ENCODE measurements around the gene PGBD5. TPM values are rescaled to one million over a fixed set of nuclear protein-coding genes. Genes with fewer than 3 reads are reported as not detected.

PGBD5 gene
- total RNA-seq, 1 experiment from 2014 or later = 1.3 TPM

DNA sequence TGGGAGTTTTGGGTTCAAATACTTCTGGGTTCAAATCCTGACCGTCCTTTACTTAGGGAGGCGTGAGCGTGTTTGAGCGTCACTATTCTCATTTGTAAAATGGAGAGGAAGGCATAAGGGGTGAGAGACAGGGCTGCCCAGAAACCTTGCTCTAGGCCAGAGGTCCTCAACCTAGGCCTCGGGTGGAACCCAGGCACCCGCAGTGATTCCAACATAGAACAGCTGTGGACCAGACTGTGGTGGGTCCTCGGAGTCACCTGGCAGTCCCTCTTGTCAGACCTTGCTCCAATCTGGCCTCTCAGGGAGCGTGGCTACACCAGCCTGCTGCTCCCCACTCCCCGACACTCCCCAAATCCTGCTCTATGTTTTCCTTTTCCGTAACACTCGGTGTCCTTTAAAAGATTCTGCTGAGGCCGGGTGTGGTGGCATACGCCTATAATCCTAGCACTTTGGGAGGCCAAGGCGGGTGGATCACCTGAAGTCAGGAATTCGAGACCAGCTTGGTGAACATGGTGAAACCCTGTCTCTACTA lies 116.4 kb downstream of the PGBD5 start:
- Histone ChIP-seq H3K9me3 (replicated peaks) (no peaks in the 10 kb centered on the region), H3K4me3 (no peak overlapping the region)

DNA sequence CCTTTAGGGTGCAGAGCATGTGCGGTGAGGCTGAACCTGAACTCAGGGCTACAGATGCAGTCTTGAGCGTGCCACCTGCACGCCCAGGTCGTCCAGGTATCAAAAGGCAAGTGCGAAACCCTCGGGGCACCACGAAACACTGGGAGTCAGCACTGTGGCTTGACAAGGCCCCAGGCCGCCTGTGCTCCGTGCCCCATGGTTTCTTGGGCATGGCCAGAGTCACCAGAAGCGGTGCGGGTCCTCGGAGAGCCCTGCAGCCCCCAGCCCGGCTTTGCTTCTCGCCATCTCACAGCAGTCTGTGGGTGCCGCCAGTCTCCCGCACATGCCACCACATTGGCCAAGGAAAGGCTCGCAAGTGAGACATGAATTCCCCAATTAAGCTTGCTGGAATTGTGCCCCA lies 117.3 kb downstream of the PGBD5 start:
- no peak overlapping the region for H3K27ac ChIP-seq
- H3K9me3 ChIP-seq (replicated peaks) = no peaks in the 10 kb centered on the region
- no peak for DNase-seq (ENCODE audit: low read depth in 1 of 2, low spot score in 2 of 2)
- no peaks in the 10 kb centered on the region for H3K27me3 ChIP-seq (replicated peaks)
- no peaks in the 10 kb centered on the region for H3K36me3 ChIP-seq
- H3K4me3 ChIP-seq = no peak overlapping the region
- peaks cover 6% of the 10 kb centered on the region for H3K4me1 ChIP-seq (replicated peaks)

More for the DNA sequence above, 116.4 kb downstream of the PGBD5 start:
- Histone ChIP-seq H3K27me3 (replicated peaks) (no peaks in the 10 kb centered on the region), H3K36me3 (no peaks in the 10 kb centered on the region), H3K27ac (no peak overlapping the region), H3K4me1 (replicated peaks) (peaks cover 10% of the 10 kb centered on the region)
- no peak for DNase-seq (ENCODE audit: low read depth in 1 of 2, low spot score in 2 of 2)

DNA sequence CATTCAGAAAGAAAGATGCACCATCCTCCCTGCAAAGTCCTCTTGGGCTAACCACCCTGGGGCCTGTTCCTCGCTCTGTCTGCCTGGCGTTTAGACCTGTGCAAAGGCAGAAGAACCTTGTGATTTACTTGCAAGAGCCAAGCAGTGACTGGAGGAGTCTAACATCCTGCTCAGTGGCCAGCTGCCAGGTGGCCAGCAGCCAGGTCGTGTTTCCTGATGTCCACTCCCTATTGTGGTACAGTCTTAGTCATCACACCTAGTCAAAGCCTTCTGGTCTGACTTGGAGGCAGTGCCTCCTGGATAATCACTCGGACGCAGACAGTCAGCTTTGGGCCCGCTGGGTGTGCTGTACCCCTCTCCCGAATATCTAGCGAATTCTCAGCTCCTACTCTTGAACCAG lies 118.1 kb downstream of the PGBD5 start:
- H3K27ac ChIP-seq = no peak overlapping the region
- H3K4me1 ChIP-seq (replicated peaks) = peaks cover 6% of the 10 kb centered on the region; the same call in 1 of the 2 replicates

GRCh38 chr1:230307213-230307612 lies 118.9 kb downstream of the PGBD5 start:
- Histone ChIP-seq H3K27me3 (replicated peaks) (0 out of 2 replicates have a peak, but pooled peaks cover 3% of the 10 kb centered on the region), H3K9me3 (replicated peaks) (no peaks in the 10 kb centered on the region), H3K4me1 (replicated peaks) (peaks cover 6% of the 10 kb centered on the region; the same call in 1 of the 2 replicates), H3K36me3 (no peaks in the 10 kb centered on the region), H3K27ac (no peak overlapping the region), H3K4me3 (no peak overlapping the region)
- no peak for DNase-seq (ENCODE audit: low read depth in 1 of 2, low spot score in 2 of 2)

More for the DNA sequence above, 118.1 kb downstream of the PGBD5 start:
- Histone ChIP-seq H3K27me3 (replicated peaks) (no peaks in the 10 kb centered on the region), H3K36me3 (no peaks in the 10 kb centered on the region), H3K4me3 (no peak overlapping the region), H3K9me3 (replicated peaks) (no peaks in the 10 kb centered on the region)
- peak in 1 of 2 experiments; percentile 59 for DNase-seq (ENCODE audit: low read depth in 1 of 2, low spot score in 2 of 2)

GRCh38 chr1:230306169-230306568 lies 120.0 kb downstream of the PGBD5 start:
- no peaks in the 10 kb centered on the region for H3K36me3 ChIP-seq
- H3K4me3 ChIP-seq = no peak overlapping the region
- H3K9me3 ChIP-seq (replicated peaks) = no peaks in the 10 kb centered on the region
- no peak for DNase-seq (ENCODE audit: low read depth in 1 of 2, low spot score in 2 of 2)
- H3K27me3 ChIP-seq (replicated peaks) = 0 out of 2 replicates have a peak, but pooled peaks cover 3% of the 10 kb centered on the region
- peaks cover 6% of the 10 kb centered on the region; the same call in 1 of the 2 replicates for H3K4me1 ChIP-seq (replicated peaks)
- H3K27ac ChIP-seq = no peak overlapping the region

DNA sequence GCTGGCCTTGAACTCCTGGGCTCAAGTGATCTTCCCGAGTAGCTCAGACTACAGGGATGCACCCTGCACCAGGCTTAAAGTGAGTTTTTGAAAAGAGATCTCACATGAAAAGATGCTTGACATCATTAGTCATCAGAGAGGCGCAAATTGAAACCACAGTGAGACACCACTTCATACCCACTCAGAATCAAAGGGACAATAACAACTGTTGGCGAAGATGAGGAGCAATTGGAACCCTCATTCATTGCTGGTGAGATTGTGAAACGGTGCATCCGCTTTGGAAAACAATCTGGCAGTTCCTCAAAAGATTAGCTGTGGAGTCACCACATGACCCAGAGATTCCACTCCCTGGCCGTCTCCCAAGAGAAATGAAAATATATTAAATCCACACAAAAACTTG lies 122.3 kb downstream of the PGBD5 start:
- Histone ChIP-seq H3K4me1 (replicated peaks) (peaks cover 6% of the 10 kb centered on the region; the same call in 1 of the 2 replicates), H3K4me3 (no peak overlapping the region), H3K9me3 (replicated peaks) (no peaks in the 10 kb centered on the region), H3K27me3 (replicated peaks) (0 out of 2 replicates have a peak, but pooled peaks cover 3% of the 10 kb centered on the region), H3K27ac (no peak overlapping the region), H3K36me3 (no peaks in the 10 kb centered on the region)
- no peak for DNase-seq (ENCODE audit: low read depth in 1 of 2, low spot score in 2 of 2)

GRCh38 chr1:230303069-230303468 lies 123.1 kb downstream of the PGBD5 start:
- no peak overlapping the region for H3K4me3 ChIP-seq
- no peaks in the 10 kb centered on the region for H3K9me3 ChIP-seq (replicated peaks)
- H3K36me3 ChIP-seq = no peaks in the 10 kb centered on the region
- H3K27me3 ChIP-seq (replicated peaks) = 0 out of 2 replicates have a peak, but pooled peaks cover 3% of the 10 kb centered on the region
- no peak for DNase-seq (ENCODE audit: low read depth in 1 of 2, low spot score in 2 of 2)
- H3K4me1 ChIP-seq (replicated peaks) = peaks cover 6% of the 10 kb centered on the region; the same call in 1 of the 2 replicates
- no peak overlapping the region for H3K27ac ChIP-seq

DNA sequence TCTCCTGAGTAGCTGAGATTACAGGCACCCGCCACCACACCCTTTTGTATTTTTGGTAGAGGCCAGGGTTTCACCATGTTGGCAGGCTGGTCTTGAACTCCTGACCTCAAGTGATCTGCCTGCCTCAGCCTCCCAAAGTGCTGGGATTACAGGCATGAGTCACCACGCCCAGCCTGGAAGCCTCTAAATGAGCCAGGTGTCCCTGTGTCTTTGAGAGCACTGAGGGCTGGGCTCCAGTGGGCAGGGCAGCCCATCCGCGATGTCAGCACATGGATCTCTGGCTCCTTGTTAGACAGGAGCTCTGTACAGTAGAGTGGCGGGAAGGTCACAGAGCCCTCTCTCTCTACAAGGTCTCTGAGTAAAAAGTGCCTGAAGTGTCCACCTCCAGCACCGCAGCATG lies 124.3 kb downstream of the PGBD5 start:
- Histone ChIP-seq H3K4me1 (replicated peaks) (0 out of 2 replicates have a peak, but pooled peaks cover 6% of the 10 kb centered on the region), H3K36me3 (no peaks in the 10 kb centered on the region), H3K27me3 (replicated peaks) (0 out of 2 replicates have a peak, but pooled peaks cover 3% of the 10 kb centered on the region), H3K27ac (no peak overlapping the region), H3K4me3 (no peak overlapping the region), H3K9me3 (replicated peaks) (no peaks in the 10 kb centered on the region)
- no peak for DNase-seq (ENCODE audit: low read depth in 1 of 2, low spot score in 2 of 2)

- no peak overlapping the region for H3K4me3 ChIP-seq
- H3K36me3 ChIP-seq = no peaks in the 10 kb centered on the region
- no peaks in the 10 kb centered on the region for H3K9me3 ChIP-seq (replicated peaks)
- no peak overlapping the region for H3K27ac ChIP-seq
- no peak for DNase-seq (ENCODE audit: low read depth in 1 of 2, low spot score in 2 of 2)
- H3K4me1 ChIP-seq (replicated peaks) = 0 out of 2 replicates have a peak, but pooled peaks cover 6% of the 10 kb centered on the region
- H3K27me3 ChIP-seq (replicated peaks) = 0 out of 2 replicates have a peak, but pooled peaks cover 3% of the 10 kb centered on the region
Measured at GRCh38 chr1:230301322-230301721, 124.8 kb downstream of the PGBD5 start.

DNA sequence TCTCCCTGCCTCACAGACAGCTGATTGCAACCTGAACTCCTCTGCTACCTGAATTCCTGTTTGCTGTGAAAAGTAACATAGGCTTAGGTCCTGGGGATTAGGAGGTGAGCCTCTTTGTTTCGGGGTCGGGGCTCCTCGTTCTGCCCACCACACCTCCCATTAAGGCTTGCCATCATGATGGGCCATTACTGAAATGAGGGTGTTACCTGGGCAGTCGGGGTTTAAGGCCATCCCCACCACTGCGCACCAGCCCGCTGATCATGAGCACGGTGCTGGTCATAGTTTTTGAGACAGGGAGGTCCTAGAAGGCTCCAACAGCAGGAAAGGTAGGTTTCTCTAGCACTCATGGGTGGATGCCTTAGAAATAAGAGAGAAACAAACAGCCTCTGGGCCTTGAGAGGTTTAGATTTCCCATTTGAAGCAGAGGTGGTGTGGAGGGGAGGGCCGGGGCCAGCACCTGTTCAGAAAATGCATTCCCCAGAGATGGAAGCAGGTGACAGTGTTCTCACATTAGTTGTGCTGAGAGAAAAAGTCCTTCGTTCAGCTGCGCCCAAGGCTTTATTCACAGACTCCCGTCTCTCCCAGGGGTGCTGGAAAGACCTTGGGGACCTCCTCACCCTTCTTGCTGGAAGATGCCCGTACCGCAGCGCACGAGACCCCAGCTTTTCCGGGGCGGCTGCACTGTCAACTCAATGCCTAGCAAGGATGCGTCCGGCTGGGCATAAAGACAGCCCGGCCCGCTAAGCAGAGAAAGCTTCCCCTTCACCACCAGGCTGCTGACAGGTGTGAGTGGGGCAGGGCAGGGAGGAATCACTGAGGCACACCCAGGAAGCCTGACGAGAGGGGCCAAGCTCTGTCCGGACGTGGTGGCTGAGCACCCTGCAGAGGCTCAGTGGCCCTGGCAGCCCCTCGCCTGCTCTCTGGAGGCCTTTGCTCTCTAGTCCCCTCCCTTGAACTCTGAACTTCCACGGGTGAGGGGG lies 125.5 kb downstream of the PGBD5 start:
- no peaks in the 10 kb centered on the region for H3K9me3 ChIP-seq (replicated peaks)
- no peaks in the 10 kb centered on the region for H3K36me3 ChIP-seq
- no peak overlapping the region for H3K27ac ChIP-seq
- 0 out of 2 replicates have a peak, but pooled peaks cover 6% of the 10 kb centered on the region for H3K4me1 ChIP-seq (replicated peaks)
- DNase-seq (ENCODE audit: low read depth in 1 of 2, low spot score in 2 of 2) = no peak
- H3K27me3 ChIP-seq (replicated peaks) = 0 out of 2 replicates have a peak, but pooled peaks cover 3% of the 10 kb centered on the region
- H3K4me3 ChIP-seq = no peak overlapping the region

GRCh38 chr1:230299191-230300006 lies 126.7 kb downstream of the PGBD5 start:
- Histone ChIP-seq H3K4me1 (replicated peaks) (0 out of 2 replicates have a peak, but pooled peaks cover 6% of the 10 kb centered on the region), H3K36me3 (no peaks in the 10 kb centered on the region), H3K9me3 (replicated peaks) (no peaks in the 10 kb centered on the region), H3K27ac (no peak overlapping the region), H3K4me3 (no peak overlapping the region), H3K27me3 (replicated peaks) (0 out of 2 replicates have a peak, but pooled peaks cover 3% of the 10 kb centered on the region)
- DNase-seq (ENCODE audit: low read depth in 1 of 2, low spot score in 2 of 2) = no peak

GRCh38 chr1:230295367-230295766 lies 130.8 kb downstream of the PGBD5 start:
- Histone ChIP-seq H3K27ac (no peak overlapping the region), H3K36me3 (no peaks in the 10 kb centered on the region), H3K4me1 (replicated peaks) (no peaks in the 10 kb centered on the region), H3K4me3 (no peak overlapping the region), H3K27me3 (replicated peaks) (no peaks in the 10 kb centered on the region), H3K9me3 (replicated peaks) (no peaks in the 10 kb centered on the region)
- DNase-seq (ENCODE audit: low read depth in 1 of 2, low spot score in 2 of 2) = no peak

- Histone ChIP-seq H3K27me3 (replicated peaks) (no peaks in the 10 kb centered on the region), H3K9me3 (replicated peaks) (no peaks in the 10 kb centered on the region), H3K4me1 (replicated peaks) (no peaks in the 10 kb centered on the region), H3K27ac (no peak overlapping the region), H3K4me3 (no peak overlapping the region), H3K36me3 (no peaks in the 10 kb centered on the region)
- no peak for DNase-seq (ENCODE audit: low read depth in 1 of 2, low spot score in 2 of 2)
Measured at GRCh38 chr1:230293390-230293700, 132.8 kb downstream of the PGBD5 start.

Data from SJSA1 (cell line).